ENCODE results near the gene UNC79. TPM values are rescaled to one million over a fixed set of nuclear protein-coding genes. Genes with fewer than 3 reads are reported as not detected.

Gene UNC79
- polyA plus RNA-seq, 3 donors from 2014 or later = not detected

GRCh38 chr14:93727917-93728650 is 297.3 kb downstream of the UNC79 start:
- no peak for DNase-seq
- no peaks in the 10 kb centered on the region for H3K36me3 Mint-ChIP-seq
- peaks cover 0 to 3% (median 0%) of the 10 kb centered on the region in 3 donors for H3K27me3 Mint-ChIP-seq (ENCODE audit: low read depth in 3 of 3)
- H3K4me3 Mint-ChIP-seq = no peak overlapping the region
- no peaks in the 10 kb centered on the region for H3K4me1 Mint-ChIP-seq
- no peaks in the 10 kb centered on the region for H3K9me3 Mint-ChIP-seq
- no peak overlapping the region for H3K27ac Mint-ChIP-seq

GRCh38 chr14:93728651-93729016 is 297.9 kb downstream of the UNC79 start:
- no peaks in the 10 kb centered on the region for H3K36me3 Mint-ChIP-seq
- no peaks in the 10 kb centered on the region for H3K4me1 Mint-ChIP-seq
- H3K27me3 Mint-ChIP-seq (ENCODE audit: low read depth in 3 of 3) = peaks cover 0 to 3% (median 0%) of the 10 kb centered on the region in 3 donors
- no peak overlapping the region for H3K27ac Mint-ChIP-seq
- no peaks in the 10 kb centered on the region for H3K9me3 Mint-ChIP-seq
- no peak for DNase-seq
- H3K4me3 Mint-ChIP-seq = no peak overlapping the region

- no peaks in the 10 kb centered on the region for H3K4me1 Mint-ChIP-seq
- H3K27ac Mint-ChIP-seq = no peak overlapping the region
- no peak for DNase-seq
- no peaks in the 10 kb centered on the region for H3K36me3 Mint-ChIP-seq
- peaks cover 0 to 3% (median 0%) of the 10 kb centered on the region in 3 donors for H3K27me3 Mint-ChIP-seq (ENCODE audit: low read depth in 3 of 3)
- no peaks in the 10 kb centered on the region for H3K9me3 Mint-ChIP-seq
- no peak overlapping the region for H3K4me3 Mint-ChIP-seq
Measured at GRCh38 chr14:93729993-93730392, 299.3 kb downstream of the UNC79 start.

GRCh38 chr14:93731753-93732152 is 301.0 kb downstream of the UNC79 start:
- Mint-ChIP-seq H3K36me3 (no peaks in the 10 kb centered on the region), H3K27me3 (ENCODE audit: low read depth in 3 of 3) (peaks cover 0 to 5% (median 3%) of the 10 kb centered on the region in 3 donors), H3K4me1 (no peaks in the 10 kb centered on the region), H3K9me3 (no peaks in the 10 kb centered on the region), H3K4me3 (no peak overlapping the region), H3K27ac (no peak overlapping the region)
- no peak for DNase-seq

GRCh38 chr14:93732524-93732923 is 301.8 kb downstream of the UNC79 start:
- no peaks in the 10 kb centered on the region for H3K4me1 Mint-ChIP-seq
- no peak overlapping the region for H3K4me3 Mint-ChIP-seq
- peaks cover 0 to 5% (median 3%) of the 10 kb centered on the region in 3 donors for H3K27me3 Mint-ChIP-seq (ENCODE audit: low read depth in 3 of 3)
- H3K27ac Mint-ChIP-seq = no peak overlapping the region
- no peaks in the 10 kb centered on the region for H3K9me3 Mint-ChIP-seq
- DNase-seq = no peak
- H3K36me3 Mint-ChIP-seq = no peaks in the 10 kb centered on the region

GRCh38 chr14:93733231-93733630 is 302.5 kb downstream of the UNC79 start:
- Mint-ChIP-seq H3K36me3 (no peaks in the 10 kb centered on the region), H3K4me1 (no peaks in the 10 kb centered on the region), H3K4me3 (no peak overlapping the region), H3K9me3 (no peaks in the 10 kb centered on the region), H3K27ac (no peak overlapping the region), H3K27me3 (ENCODE audit: low read depth in 3 of 3) (peaks cover 0 to 5% (median 3%) of the 10 kb centered on the region in 3 donors)
- no peak for DNase-seq

- H3K4me3 Mint-ChIP-seq = no peak overlapping the region
- H3K4me1 Mint-ChIP-seq = no peaks in the 10 kb centered on the region
- H3K9me3 Mint-ChIP-seq = no peaks in the 10 kb centered on the region
- H3K27me3 Mint-ChIP-seq (ENCODE audit: low read depth in 3 of 3) = peaks cover 2 to 5% (median 3%) of the 10 kb centered on the region in 3 donors
- H3K36me3 Mint-ChIP-seq = no peaks in the 10 kb centered on the region
- H3K27ac Mint-ChIP-seq = no peak overlapping the region
- DNase-seq = no peak
Measured at GRCh38 chr14:93733631-93734030, 302.9 kb downstream of the UNC79 start.

GRCh38 chr14:93734086-93734822 is 303.5 kb downstream of the UNC79 start:
- Mint-ChIP-seq H3K9me3 (no peaks in the 10 kb centered on the region), H3K27ac (no peak overlapping the region), H3K27me3 (ENCODE audit: low read depth in 3 of 3) (peaks cover 2 to 5% (median 3%) of the 10 kb centered on the region in 3 donors), H3K4me1 (no peaks in the 10 kb centered on the region), H3K36me3 (no peaks in the 10 kb centered on the region), H3K4me3 (no peak overlapping the region)
- DNase-seq = no peak

GRCh38 chr14:93735206-93735605 is 304.5 kb downstream of the UNC79 start:
- no peaks in the 10 kb centered on the region for H3K36me3 Mint-ChIP-seq
- H3K4me1 Mint-ChIP-seq = no peaks in the 10 kb centered on the region
- DNase-seq = no peak
- peaks cover 2 to 5% (median 3%) of the 10 kb centered on the region in 3 donors for H3K27me3 Mint-ChIP-seq (ENCODE audit: low read depth in 3 of 3)
- no peaks in the 10 kb centered on the region for H3K9me3 Mint-ChIP-seq
- no peak overlapping the region for H3K27ac Mint-ChIP-seq
- no peak overlapping the region for H3K4me3 Mint-ChIP-seq

GRCh38 chr14:93736378-93737014 is 305.8 kb downstream of the UNC79 start:
- Mint-ChIP-seq H3K4me1 (no peaks in the 10 kb centered on the region), H3K36me3 (no peaks in the 10 kb centered on the region), H3K9me3 (no peaks in the 10 kb centered on the region), H3K4me3 (no peak overlapping the region), H3K27ac (no peak overlapping the region), H3K27me3 (ENCODE audit: low read depth in 3 of 3) (peaks cover 2 to 5% (median 2%) of the 10 kb centered on the region in 3 donors)
- no peak for DNase-seq

- Mint-ChIP-seq H3K27ac (no peak overlapping the region), H3K27me3 (ENCODE audit: low read depth in 3 of 3) (peaks cover 0 to 7% (median 2%) of the 10 kb centered on the region in 3 donors), H3K36me3 (no peaks in the 10 kb centered on the region), H3K9me3 (no peaks in the 10 kb centered on the region), H3K4me1 (no peaks in the 10 kb centered on the region), H3K4me3 (no peak overlapping the region)
- DNase-seq = no peak
Measured at GRCh38 chr14:93737634-93738033, 306.9 kb downstream of the UNC79 start.

GRCh38 chr14:93741556-93742230 is 311.0 kb downstream of the UNC79 start:
- Mint-ChIP-seq H3K27me3 (ENCODE audit: low read depth in 3 of 3) (peaks cover 0 to 5% (median 2%) of the 10 kb centered on the region in 3 donors), H3K36me3 (no peaks in the 10 kb centered on the region), H3K4me1 (peaks cover 0 to 3% of the 10 kb centered on the region in 2 donors), H3K27ac (no peak overlapping the region), H3K9me3 (no peaks in the 10 kb centered on the region), H3K4me3 (no peak overlapping the region)
- no peak for DNase-seq

GRCh38 chr14:93742761-93743160 is 312.0 kb downstream of the UNC79 start:
- no peaks in the 10 kb centered on the region for H3K36me3 Mint-ChIP-seq
- H3K4me3 Mint-ChIP-seq = no peak overlapping the region
- no peak for DNase-seq
- peaks cover 0 to 5% (median 2%) of the 10 kb centered on the region in 3 donors for H3K27me3 Mint-ChIP-seq (ENCODE audit: low read depth in 3 of 3)
- peaks cover 0 to 3% of the 10 kb centered on the region in 2 donors for H3K4me1 Mint-ChIP-seq
- H3K27ac Mint-ChIP-seq = no peak overlapping the region
- H3K9me3 Mint-ChIP-seq = no peaks in the 10 kb centered on the region

Data from immature natural killer cell (primary cell).